NCI-H1694 (cell line): Measurements from ENCODE around the gene GSTM5.
"Not testable (repeated sequence)": the region's sequence is repeated elsewhere in the genome, so short reads cannot be mapped to it uniquely, and the experiment has no call there.

ENCODE experiments used
- DNase-seq: peaks from one replicate; lab custom pipeline; 2025; lab: John Stamatoyannopoulos, UW

Gene GSTM5

DNA sequence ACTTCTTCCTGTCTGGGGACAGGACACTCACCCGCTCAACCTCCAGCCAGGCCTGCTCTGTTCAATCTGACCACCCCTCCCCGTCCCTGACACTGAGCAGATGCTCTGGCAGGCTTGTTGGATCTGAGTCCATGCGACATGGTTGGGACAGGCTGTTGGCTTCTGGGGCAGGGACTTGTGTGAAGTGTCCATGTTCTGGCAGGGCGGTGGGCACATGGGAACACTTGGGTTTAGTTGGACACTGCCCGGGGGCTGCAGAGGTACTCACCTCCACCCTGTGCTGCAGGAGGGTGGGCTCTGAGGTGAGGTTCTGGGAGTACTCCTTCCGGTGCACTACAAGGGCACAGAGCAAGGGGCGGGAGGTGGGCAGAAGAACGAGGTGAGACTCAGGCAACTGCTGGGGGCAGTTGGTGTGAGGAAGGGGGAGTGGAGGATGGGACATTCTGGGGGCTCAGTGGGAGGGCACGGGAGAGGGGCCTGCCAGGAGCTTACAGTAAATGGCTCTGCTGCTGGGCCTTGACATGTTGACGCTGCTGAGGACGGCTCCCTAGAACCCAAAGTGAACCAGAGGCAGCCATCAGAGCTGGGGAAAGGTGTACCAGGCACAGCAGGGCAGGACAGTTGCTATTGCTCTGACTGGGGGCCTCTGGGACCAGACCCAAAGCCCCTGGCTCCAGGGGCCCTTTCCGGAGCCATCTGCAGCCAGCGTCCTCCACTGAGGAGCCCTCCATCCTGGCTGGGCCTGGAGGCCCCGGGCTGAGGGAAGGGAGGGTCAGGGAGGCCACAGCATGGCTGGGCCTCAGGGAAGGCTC lies 49.4 kb downstream of the GSTM5 start:
- DNase-seq: no peak

DNA sequence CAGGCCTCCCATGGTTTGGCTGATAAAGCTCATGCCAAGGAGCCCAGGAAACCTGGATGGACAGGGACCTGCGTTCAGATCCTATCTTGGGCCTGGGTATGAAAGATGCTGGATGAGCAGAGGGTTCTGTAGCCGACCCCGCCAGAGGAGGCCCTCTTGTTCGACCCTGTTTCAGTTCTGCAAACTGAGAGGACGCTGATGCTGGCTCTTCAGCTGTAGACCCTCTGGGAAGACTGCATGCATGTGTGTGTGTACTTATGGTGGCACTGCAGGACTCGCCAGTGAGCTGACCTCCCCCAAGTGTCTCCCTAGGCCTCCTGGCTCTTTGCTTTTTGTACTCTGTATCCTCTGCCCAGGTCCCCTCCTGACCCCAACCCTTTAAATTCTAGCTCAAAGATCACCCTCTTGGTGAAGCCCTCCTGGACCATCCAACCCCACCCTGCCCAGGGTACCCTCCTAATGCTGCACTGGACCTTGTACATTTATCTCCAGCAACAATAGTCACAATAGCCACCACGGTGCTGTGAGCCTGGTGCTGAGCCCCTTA lies 50.1 kb downstream of the GSTM5 start:
- no peak for DNase-seq

DNA sequence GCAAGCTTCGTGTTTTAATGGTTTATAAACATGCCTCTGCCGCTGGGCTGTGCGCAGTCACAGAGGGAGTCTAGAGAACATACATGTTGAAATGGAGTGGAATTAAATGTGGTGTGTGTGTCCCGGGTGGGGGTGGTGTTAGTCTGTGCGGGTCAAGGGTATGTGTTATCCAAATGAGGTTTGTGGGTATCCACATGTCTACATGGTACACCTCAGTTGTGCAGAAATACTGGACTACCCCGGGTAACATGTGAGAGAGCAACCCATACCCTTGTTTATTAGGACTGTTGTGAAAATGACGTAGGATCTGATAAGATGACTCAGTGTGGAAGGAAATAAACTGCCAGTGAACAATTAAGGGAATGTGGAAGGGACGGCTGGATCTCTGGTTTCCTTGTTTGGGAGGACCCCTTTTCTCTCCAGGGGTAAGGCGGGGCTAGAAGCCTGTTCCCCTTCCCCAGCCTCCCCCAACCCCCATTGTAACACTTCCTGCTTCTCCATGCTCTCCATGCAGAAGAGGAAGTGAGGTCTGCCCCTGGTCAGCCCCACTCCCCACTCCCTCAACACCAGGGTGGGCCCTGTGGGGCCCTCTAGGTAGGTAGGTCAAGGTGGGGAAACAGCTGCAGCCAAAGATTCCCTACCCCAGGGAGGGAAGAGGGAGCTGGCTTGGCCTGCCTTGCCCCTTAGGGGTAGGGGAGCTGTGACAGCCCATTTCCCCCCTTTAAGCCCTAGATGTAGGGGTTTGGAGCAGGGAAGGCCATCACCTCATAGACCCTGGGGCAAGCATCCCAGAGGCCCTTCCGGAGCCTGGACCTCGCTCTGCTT lies 51.0 kb downstream of the GSTM5 start:
- no peak for DNase-seq

DNA sequence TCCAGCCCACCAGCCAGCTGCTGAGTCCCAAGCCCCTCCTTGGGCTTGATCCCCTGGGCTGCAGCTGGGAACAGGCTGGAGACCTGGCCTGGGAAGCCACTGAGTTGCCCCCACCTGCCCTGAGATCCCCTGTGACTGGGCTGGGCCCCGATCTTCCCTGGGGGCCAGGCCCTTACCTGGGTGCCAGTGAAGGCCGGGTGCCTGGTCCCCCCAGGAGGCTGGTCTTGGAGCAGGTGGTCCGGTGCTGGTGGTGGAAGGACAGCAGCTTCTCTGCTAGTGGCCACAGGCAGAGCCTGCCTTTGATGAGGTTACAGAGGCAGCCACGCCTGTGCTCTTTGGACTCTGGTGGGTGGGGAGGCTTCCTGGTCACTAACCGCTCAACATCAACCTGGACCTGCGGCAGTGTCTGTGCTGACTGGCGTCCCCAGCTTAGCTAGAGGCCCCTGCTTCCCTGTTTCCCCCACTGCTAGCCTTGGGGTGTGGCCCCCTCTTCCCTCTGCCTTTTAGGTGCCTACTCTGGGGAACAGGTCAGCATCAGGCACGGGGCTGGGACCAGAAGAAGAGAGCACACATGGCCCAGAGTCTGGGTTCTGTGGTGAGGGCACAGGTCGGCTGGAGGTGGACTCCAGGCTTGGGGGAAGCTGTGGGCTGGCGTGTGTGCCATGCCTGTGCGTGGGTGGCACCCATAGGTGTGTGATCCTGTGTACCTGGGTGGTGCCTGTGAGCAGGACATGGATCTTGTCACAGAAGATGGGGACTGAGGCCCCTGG lies 51.8 kb downstream of the GSTM5 start, which contains the start of gene EPS8L3:
TSS of gene EPS8L3 (minus strand) at position 278 of the 770 bp plus-strand sequence. CDS start 2,174 bp downstream, outside the sequence.
- DNase-seq: no peak

DNA sequence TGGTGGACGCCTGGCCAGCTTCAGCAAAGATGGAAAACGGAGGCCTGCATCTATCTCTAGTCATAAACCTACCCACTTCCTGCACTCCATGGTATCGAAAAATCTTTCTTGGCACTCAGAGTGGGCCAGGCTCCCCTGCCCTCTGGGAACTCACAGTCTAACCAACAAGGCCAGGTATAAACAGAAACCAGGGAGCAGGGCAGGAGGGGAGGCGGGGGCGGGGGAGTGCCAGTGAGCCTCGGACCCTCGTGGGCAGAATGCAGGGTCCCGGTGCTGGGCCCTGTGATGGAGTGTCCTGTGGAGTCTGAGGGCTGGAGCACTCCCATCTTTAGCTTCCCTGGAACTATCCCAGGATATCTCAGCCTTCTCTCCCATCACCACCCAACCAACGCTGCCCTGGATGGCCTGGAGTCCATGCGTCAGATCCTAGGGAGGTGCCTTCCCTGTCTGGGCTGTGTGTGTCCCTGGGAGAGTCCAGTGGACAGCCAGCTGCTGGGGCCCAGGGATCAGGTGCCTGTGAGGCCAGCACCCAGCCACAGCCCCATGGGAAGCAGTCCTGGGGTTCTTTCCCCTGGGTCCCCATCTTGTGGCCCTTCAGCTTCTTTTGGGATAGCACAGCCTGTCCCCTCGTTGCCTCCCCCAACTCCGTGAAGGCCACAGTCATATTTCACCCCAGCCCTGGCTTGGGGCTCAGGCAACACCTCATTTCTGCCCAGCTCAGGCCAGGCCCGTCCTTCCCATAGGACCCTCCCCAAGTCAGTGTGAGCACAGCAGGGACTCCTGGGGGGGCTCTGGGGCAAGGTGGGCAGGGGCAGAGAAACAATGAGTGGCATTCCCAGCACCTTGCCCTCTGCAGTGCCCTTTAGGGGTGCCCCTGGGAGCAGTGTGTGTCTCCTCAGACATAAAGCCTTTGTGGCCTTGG lies 52.8 kb downstream of the GSTM5 start:
- no peak for DNase-seq

DNA sequence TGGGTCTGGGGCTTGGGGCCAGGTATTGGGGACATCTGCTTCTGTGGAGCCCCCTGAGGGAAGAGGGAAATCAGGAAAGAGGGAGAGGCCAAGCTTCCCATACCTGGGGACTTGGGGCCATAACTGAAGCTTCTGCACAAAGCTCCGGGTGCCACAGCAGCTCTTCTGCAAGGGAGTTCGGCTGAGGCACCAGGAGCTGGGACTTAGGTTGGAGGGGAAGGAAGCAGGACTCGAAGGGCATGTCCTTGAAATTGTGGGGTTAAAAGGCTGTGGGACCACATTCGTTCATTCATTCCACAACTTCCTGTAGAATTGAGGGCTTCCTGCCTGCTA lies 53.4 kb downstream of the GSTM5 start:
- no peak for DNase-seq

DNA sequence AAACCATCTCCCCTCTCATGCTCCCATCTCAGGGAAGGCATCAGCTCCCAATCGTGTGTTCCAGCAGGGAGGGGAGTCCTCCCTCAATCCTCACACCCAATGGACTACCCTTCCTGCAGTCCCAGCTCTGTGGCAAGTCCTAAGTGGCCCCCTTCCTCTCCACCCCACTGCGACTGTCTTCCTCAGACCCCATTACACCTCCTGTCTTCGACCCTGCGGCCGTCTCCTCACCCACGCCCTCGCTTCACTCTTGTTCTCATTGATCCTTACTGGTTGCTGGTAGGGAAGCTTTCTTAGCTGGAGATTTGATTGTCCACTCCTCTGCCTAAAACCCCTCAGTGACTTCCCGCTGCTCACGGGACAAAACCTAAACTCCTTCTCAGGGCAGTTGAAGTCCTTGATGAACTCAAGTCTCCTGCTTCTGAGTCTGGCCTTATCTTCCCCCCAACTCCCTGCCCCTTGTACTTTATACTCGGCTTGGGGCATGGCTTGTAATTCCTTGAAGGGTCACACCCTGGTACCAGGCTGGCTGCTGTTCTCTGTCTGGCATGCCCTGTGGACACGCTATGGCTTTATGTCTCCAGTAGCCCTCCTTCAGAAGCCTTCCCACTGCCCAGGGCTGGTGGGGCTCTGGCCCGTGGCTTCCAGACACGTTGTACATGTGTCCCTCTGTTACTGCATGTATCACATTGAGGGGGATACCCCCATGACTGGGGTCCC lies 54.0 kb downstream of the GSTM5 start:
- DNase-seq: no peak

DNA sequence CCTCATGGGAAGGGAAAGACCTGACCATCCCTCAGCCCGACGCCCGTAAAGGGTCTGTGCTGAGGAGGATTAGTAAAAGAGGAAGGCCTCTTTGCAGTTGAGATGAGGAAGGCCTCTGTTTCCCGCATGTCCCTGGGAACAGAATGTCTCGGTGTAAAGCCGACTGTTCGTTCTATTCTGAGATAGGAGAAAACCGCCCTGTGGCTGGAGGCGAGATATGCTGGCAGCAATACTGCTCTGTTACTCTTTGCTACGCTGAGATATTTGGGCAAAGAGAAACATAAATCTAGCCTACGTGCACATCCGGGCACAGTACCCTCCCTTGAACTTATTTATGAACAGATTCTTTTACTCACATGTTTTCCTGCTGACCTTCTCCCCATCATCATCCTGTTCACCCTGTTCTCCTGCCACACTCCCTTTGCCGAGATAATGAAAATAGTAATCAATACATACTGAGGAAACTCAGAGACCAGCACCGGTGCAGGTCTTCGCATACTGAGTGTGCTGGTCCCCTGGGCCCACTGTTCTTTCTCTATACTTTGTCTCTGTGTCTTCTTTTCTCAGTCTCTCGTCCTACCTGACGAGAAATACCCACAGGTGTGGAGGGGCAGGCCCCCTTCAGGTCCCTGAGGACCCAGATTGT lies 55.1 kb downstream of the GSTM5 start:
- DNase-seq: not testable (repeated sequence)
